HG02588 (cell line): ENCODE data around the gene C1orf21.

ENCODE experiments used
- ATAC-seq: cut with Tn5 transposase; IDR thresholded peaks from one replicate; pipeline ENCODE4 v1.9.1; 2021; ENCODE audit warnings: mild to moderate bottlenecking, moderate library complexity; ENCODE audit not compliant: unreplicated experiment

The C1orf21 gene

GRCh38 chr1:184443201-184443600 lies 56.4 kb downstream of the C1orf21 start:
- ATAC-seq: no peak

DNA sequence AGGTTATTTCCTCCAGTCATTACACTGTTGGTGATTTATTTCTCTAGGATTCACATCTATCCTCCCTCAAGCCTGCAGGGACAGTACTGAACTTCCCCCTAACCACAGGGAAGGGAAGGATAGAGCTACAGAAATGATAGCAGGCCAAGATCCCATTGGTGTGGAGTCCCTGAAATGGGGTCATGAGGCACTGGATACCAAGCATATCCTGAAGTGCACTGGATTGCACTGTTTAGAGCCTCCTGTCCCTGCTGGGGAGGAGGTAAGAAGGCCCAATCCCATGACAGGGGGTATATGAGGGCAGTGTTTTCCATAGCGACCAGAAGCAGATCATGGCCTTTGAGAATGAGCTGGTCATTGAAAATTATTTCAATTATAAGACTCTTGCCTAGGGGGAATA lies 56.8 kb downstream of the C1orf21 start:
- ATAC-seq: no peak

- ATAC-seq: no peak
These were observed 59.2 kb downstream of the C1orf21 start for GRCh38 chr1:184445997-184446396.

DNA sequence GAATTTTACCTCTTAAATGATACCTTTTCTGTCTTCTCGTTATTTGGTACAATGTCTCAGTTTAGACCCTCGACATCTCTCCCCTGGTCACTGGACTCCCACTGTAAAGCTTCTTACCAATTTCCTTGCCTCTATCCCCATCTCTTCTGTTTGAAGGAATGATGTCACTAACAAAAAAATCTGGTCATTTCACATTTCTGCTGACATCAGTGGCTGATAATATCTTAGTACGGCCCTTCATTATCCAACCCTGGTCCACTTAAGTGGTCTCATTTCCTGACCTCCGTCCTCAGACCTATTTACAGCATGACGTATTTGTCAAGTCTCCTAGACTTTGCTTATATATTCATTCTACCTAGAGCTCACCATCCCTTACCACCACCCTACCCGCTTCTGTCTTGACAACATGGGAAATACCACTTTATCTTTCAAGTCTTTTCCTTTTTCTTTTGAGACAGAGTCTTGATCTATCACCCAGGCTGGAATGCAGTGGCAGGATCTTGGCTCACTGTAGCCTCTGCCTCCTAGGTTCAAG lies 60.9 kb downstream of the C1orf21 start:
- no peak for ATAC-seq

DNA sequence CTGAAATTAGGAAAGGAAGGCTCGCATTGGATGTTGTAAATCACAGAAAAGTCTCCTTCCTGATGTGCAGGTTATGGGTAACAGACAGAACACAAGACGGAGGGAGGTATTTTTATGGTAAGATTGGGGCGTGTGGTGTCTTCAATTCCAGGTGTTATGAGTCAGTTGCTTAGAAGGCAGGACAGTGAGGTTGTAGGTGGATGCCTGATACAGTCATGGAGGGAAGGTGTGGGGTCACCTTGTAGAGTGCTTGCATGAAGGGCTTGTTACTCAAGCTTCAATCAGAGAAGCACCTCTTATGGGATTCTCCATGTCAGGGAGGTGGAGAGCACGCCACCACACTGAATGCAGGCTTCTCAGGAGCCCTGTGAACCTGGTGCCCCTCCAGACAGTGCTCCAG lies 63.1 kb downstream of the C1orf21 start:
- no peak for ATAC-seq

- ATAC-seq: no peak
These were observed 69.0 kb downstream of the C1orf21 start for GRCh38 chr1:184455786-184456185.

GRCh38 chr1:184456189-184456588 lies 69.4 kb downstream of the C1orf21 start:
- ATAC-seq: no peak

DNA sequence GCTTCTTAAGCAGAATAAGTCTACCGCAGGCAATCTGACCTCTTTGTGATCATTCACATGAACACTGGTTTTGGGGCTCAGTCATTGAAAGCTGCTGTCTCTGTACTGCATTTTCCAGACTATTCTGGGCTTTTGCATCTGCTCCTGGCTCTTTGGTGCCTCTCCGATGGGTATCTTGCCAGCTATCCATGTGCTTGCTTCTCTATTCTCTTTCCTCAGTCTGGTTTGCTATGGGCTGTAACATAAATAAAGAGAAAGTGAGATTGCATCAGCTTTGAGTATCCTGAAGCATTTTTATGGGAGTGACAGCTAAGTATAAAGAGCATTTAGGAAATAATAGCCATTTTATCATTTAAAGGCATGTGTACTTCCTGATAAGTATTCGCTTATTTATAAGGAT lies 70.7 kb downstream of the C1orf21 start:
- ATAC-seq: no peak

- no peak for ATAC-seq
These were observed 74.5 kb downstream of the C1orf21 start for GRCh38 chr1:184461321-184461720.

- no peak for ATAC-seq
These were observed 75.3 kb downstream of the C1orf21 start for GRCh38 chr1:184462155-184462554.

DNA sequence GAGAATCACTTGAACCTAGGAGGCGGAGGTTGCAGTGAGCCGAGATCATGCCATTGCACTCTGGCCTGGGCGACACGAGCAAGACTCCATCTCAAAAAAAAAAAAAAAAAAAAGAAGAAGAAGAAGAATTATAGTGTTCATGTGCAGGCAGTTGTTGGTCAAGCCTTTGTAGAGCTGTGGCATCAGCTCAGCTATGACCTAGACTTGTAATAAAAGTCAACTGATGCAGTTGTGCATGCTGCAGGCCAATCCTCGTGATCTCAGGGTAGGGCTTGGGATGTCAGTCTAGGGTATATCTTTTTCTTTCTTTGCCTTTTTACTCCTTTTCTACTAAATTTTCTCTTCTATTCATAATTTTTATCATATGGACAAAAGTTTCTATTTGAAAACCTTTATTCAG lies 76.2 kb downstream of the C1orf21 start:
- ATAC-seq: no peak

DNA sequence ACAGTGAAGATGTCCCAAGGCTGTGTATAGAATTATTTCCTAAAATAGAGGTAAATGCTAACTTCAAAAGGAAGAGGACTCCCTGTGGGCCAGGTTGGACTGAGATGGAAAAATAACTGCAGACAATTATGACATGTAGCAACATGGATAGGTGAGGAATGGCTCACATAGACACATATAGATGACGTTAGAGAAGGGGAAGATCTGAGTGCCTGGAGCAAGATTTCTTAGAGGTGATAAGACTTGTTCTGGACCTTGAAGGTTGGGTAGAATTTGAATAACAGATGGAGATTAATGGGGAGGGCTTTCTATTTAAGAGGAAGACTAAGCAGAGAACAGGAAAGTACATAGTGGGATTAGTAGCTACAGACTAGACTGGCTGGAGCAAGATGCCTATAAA lies 76.9 kb downstream of the C1orf21 start:
- ATAC-seq: no peak

- ATAC-seq: no peak
These were observed 77.9 kb downstream of the C1orf21 start for GRCh38 chr1:184464757-184465156.

GRCh38 chr1:184465489-184466146 lies 78.8 kb downstream of the C1orf21 start:
- ATAC-seq: no peak

- no peak for ATAC-seq
These were observed 80.5 kb downstream of the C1orf21 start for GRCh38 chr1:184467295-184467694.

GRCh38 chr1:184469396-184469795 lies 82.6 kb downstream of the C1orf21 start:
- ATAC-seq: no peak

- no peak for ATAC-seq
These were observed 84.9 kb downstream of the C1orf21 start for GRCh38 chr1:184471686-184472085.

GRCh38 chr1:184472136-184472535 lies 85.3 kb downstream of the C1orf21 start:
- no peak for ATAC-seq

DNA sequence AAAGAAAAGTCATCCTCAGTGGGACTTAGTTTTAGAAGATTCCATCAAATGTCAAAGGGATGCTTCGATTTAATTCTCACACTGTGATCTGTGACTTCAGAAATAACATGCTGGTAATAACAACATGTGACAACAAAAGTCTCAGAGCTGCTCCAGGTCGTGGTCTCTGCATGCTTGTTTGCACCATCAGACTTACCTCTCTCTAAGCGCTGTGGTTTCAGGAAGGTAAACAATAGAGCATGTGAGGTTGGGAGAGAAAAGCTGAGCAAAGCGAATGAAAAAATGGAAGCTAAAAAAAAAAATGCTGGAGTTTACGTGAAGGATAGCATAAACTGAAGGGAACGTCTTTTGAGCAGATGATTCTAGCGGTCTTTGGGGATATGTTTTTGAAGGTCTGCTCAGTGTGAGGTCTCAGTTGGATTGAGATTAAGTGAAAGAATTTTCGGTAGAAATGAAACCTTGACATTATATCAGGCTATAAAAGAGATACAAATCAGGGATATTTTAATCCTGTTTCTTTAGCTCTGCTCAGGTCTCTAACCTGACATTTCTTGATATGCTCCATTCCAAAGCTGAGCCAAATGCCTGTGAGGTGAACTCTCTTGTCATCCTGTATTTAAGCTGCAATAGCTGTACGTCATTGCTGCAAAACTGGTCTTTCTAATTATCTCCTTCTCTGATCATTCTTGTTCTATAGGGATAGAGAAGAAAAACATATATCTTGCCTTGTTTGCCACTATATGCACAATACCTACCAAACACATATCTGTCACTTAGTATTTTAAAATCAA lies 86.5 kb downstream of the C1orf21 start:
- no peak for ATAC-seq

GRCh38 chr1:184476187-184476586 lies 89.4 kb downstream of the C1orf21 start:
- no peak for ATAC-seq

DNA sequence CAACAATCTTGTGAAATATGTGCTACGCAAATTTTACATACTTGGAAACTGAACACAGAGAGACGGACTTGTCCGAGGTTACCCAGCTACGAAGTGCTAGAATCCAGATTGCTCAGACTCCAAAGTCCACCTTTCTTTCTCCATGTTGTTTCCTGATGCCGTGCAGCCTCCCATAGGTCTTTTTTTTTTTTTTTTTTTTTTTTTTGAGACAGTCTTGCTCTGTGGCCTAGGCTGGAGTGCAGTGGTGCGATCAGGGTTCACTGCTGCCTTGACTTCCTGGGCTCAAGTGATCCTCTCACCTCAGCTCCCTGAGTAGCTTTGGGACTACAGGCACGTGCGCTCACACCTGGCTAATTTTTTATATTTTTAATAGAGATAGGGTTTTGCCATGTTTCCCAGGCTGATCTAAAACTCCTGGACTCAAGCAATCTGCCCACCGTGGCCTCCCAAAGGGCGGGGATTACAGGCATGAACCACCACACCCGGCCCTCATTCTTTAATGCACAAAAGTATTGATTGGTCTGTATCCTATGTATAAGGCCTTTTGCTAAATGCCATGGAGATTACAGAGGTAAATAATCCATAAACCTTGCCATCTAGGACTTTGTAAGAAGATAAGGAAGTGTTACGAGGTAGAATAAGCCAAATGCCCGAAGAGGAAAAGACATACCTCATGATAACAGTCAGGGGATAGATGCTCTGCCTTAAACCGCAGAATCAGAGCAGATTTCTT lies 92.8 kb downstream of the C1orf21 start:
- no peak for ATAC-seq

DNA sequence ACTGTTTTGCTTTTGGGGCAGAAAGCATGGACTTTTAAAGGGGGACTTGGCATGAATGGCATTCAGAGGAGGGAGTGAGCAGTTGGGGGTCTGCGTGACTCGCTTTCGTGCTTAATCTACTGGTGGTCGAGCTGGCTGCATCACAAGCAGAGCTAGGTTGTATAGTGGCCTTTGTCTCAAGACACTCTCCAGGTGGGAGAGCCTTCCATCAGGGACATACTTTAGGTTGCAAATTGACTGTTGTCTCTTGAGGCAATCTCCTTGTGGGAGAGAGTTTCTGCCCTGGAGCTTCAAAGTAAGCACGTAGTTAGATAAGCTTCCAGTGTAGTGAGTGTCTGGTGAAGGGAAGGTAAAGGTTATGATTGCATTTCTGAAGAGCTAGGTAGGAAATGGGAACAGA lies 93.9 kb downstream of the C1orf21 start:
- ATAC-seq: no peak
